ENCODE results near the gene COQ8B. TPM values are rescaled to one million over a fixed set of nuclear protein-coding genes. Genes with fewer than 3 reads are reported as not detected.
"Not testable (repeated sequence)": the region's sequence is repeated elsewhere in the genome, so short reads cannot be mapped to it uniquely, and the experiment has no call there.

Gene COQ8B
- total and polyA plus RNA-seq, 2 donors (not counting 1 experiment from before 2014, with no cell fraction given): 58.9 to 62.6 TPM

- no peak overlapping the region for H3K27ac Mint-ChIP-seq
- no peaks in the 10 kb centered on the region for H3K9me3 Mint-ChIP-seq (ENCODE audit: insufficient read depth)
- no peak overlapping the region for H3K4me3 Mint-ChIP-seq
- Histone ChIP-seq H3K4me3 (ENCODE audit: control extremely low read depth in 1 of 5, extremely low read depth in 1 of 5, insufficient read depth in 1 of 5, low read depth in 2 of 5, low read length in 4 of 5) (no peak overlapping the region), H3K4me2 (replicated peaks; ENCODE audit: low read depth, low read length, poor library complexity, severe bottlenecking) (no peak overlapping the region), H4K20me1 (ENCODE audit: control insufficient read depth, insufficient read depth, low read length, poor library complexity, severe bottlenecking) (no peaks in the 10 kb centered on the region), H3K9ac (ENCODE audit: low read length) (no peak overlapping the region), H2AFZ (ENCODE audit: insufficient read depth, low read depth, low read length, poor library complexity, severe bottlenecking) (no peak overlapping the region), H3K4me1 (ENCODE audit: control insufficient read depth in 2 of 2, insufficient read depth in 2 of 2, low read length in 2 of 2) (peaks cover 11 to 15% of the 10 kb centered on the region in 2 donors), H3K79me2 (ENCODE audit: control insufficient read depth, insufficient read depth, low read length) (no peaks in the 10 kb centered on the region), H3K9me3 (ENCODE audit: control extremely low read depth in 1 of 3, control insufficient read depth in 2 of 3, insufficient read depth in 1 of 3, low read length in 2 of 3) (no peaks in the 10 kb centered on the region), H3K27me3 (replicated peaks in 1 of 4; ENCODE audit: control extremely low read depth in 1 of 4, control insufficient read depth in 3 of 4, insufficient read depth in 4 of 4, low read length in 3 of 4) (peaks cover 0 to 3% (median 0%) of the 10 kb centered on the region in 4 experiments), H3K27ac (ENCODE audit: low read length in 2 of 2) (no peak overlapping the region), H3K36me3 (replicated peaks in 1 of 2; ENCODE audit: control extremely low read depth in 1 of 2, control insufficient read depth in 1 of 2, extremely low read depth in 1 of 2, insufficient read depth in 2 of 2, low read length in 1 of 2) (no peaks in the 10 kb centered on the region)
- ATAC-seq (ENCODE audit: low read depth): no peak
- TF ChIP-seq EZH2 (IDR thresholded peaks at IDR 0.05; ENCODE audit: borderline replicate concordance, insufficient read depth, low read depth, low read length, poor library complexity, severe bottlenecking): no peak
- no peak for TF ChIP-seq CTCF (IDR thresholded peaks at IDR 0.05)
- ChIA-PET POLR2A (no interaction called here), CTCF (interaction anchor here (0.8 kb wide), 1 partner anchor 161 kb away, joined by 5 read pairs; no protein-coding TSS in a partner anchor)
- 96% methylated on average over 5 of the region's 5 CpGs for WGBS (ENCODE audit: insufficient coverage)
- no peaks in the 10 kb centered on the region for H3K27me3 Mint-ChIP-seq
- peaks cover 19% of the 10 kb centered on the region for H3K4me1 Mint-ChIP-seq
- intact Hi-C loops (cut with micrococcal nuclease): no loop called here
- no peak for DNase-seq
Measured at GRCh38 chr19:40659116-40659515, 57.6 kb downstream of the COQ8B start.

- DNase-seq (no peak), ATAC-seq (ENCODE audit: low read depth) (no peak)
- Histone ChIP-seq H3K9ac (ENCODE audit: low read length) (no peak overlapping the region), H2AFZ (ENCODE audit: insufficient read depth, low read depth, low read length, poor library complexity, severe bottlenecking) (no peak overlapping the region), H3K4me1 (ENCODE audit: control insufficient read depth in 2 of 2, insufficient read depth in 2 of 2, low read length in 2 of 2) (peaks cover 5 to 6% of the 10 kb centered on the region in 2 donors), H3K79me2 (ENCODE audit: control insufficient read depth, insufficient read depth, low read length) (no peaks in the 10 kb centered on the region), H3K4me3 (ENCODE audit: control extremely low read depth in 1 of 5, extremely low read depth in 1 of 5, insufficient read depth in 1 of 5, low read depth in 2 of 5, low read length in 4 of 5) (no peak overlapping the region), H3K9me3 (ENCODE audit: control extremely low read depth in 1 of 3, control insufficient read depth in 2 of 3, insufficient read depth in 1 of 3, low read length in 2 of 3) (no peaks in the 10 kb centered on the region), H4K20me1 (ENCODE audit: control insufficient read depth, insufficient read depth, low read length, poor library complexity, severe bottlenecking) (no peaks in the 10 kb centered on the region), H3K27ac (ENCODE audit: low read length in 2 of 2) (no peak overlapping the region), H3K27me3 (replicated peaks in 1 of 4; ENCODE audit: control extremely low read depth in 1 of 4, control insufficient read depth in 3 of 4, insufficient read depth in 4 of 4, low read length in 3 of 4) (peaks cover 0 to 3% (median 0%) of the 10 kb centered on the region in 4 experiments), H3K36me3 (replicated peaks in 1 of 2; ENCODE audit: control extremely low read depth in 1 of 2, control insufficient read depth in 1 of 2, extremely low read depth in 1 of 2, insufficient read depth in 2 of 2, low read length in 1 of 2) (no peaks in the 10 kb centered on the region), H3K4me2 (replicated peaks; ENCODE audit: low read depth, low read length, poor library complexity, severe bottlenecking) (no peak overlapping the region)
- ChIA-PET CTCF (interaction anchor here (0.8 to 1.9 kb wide), 3 partner anchors 161 to 353 kb away, joined by 4 to 15 read pairs (median 5); no protein-coding TSS in a partner anchor), POLR2A (no interaction called here)
- WGBS (ENCODE audit: insufficient coverage): 100% methylated on average over 1 of the region's 8 CpGs
- Mint-ChIP-seq H3K4me3 (no peak overlapping the region), H3K9me3 (ENCODE audit: insufficient read depth) (no peaks in the 10 kb centered on the region), H3K4me1 (peaks cover 10% of the 10 kb centered on the region), H3K27me3 (no peaks in the 10 kb centered on the region), H3K27ac (no peak overlapping the region)
- no peak for TF ChIP-seq CTCF (IDR thresholded peaks at IDR 0.05)
- intact Hi-C loops (cut with micrococcal nuclease): no loop called here
Measured at GRCh38 chr19:40658031-40658430, 58.7 kb downstream of the COQ8B start.

GRCh38 chr19:40655684-40656083, 61.0 kb downstream of the COQ8B start:
- ATAC-seq (ENCODE audit: low read depth); H3K9me3 Mint-ChIP-seq (ENCODE audit: insufficient read depth); H3K4me2 ChIP-seq (replicated peaks; ENCODE audit: low read depth, low read length, poor library complexity, severe bottlenecking); H3K79me2 ChIP-seq (ENCODE audit: control insufficient read depth, insufficient read depth, low read length); H3K4me3 ChIP-seq (ENCODE audit: control extremely low read depth in 1 of 5, extremely low read depth in 1 of 5, insufficient read depth in 1 of 5, low read depth in 2 of 5, low read length in 4 of 5); H3K36me3 ChIP-seq (replicated peaks in 1 of 2; ENCODE audit: control extremely low read depth in 1 of 2, control insufficient read depth in 1 of 2, extremely low read depth in 1 of 2, insufficient read depth in 2 of 2, low read length in 1 of 2); H3K9ac ChIP-seq (ENCODE audit: low read length); H3K27ac ChIP-seq (ENCODE audit: low read length in 2 of 2); H3K27ac Mint-ChIP-seq; H2AFZ ChIP-seq (ENCODE audit: insufficient read depth, low read depth, low read length, poor library complexity, severe bottlenecking); CTCF ChIA-PET; H3K27me3 Mint-ChIP-seq; H4K20me1 ChIP-seq (ENCODE audit: control insufficient read depth, insufficient read depth, low read length, poor library complexity, severe bottlenecking); DNase-seq; H3K4me3 Mint-ChIP-seq; H3K4me1 ChIP-seq (ENCODE audit: control insufficient read depth in 2 of 2, insufficient read depth in 2 of 2, low read length in 2 of 2); POLR2A ChIA-PET; H3K27me3 ChIP-seq (replicated peaks in 1 of 4; ENCODE audit: control extremely low read depth in 1 of 4, control insufficient read depth in 3 of 4, insufficient read depth in 4 of 4, low read length in 3 of 4); H3K4me1 Mint-ChIP-seq; intact Hi-C loops (cut with micrococcal nuclease); H3K9me3 ChIP-seq (ENCODE audit: control extremely low read depth in 1 of 3, control insufficient read depth in 2 of 3, insufficient read depth in 1 of 3, low read length in 2 of 3): not testable (repeated sequence)
- 76% methylated on average over 3 of the region's 7 CpGs for WGBS (ENCODE audit: insufficient coverage)
